ENCODE data around the gene KCNG2.

The KCNG2 gene

GRCh38 chr18:79787527-79787864 lies 10.2 kb upstream of the KCNG2 start:
- H4K20me1 ChIP-seq (ENCODE audit: low read depth, low read length): no peaks in the 10 kb centered on the region
- H3K9me2 ChIP-seq (replicated peaks; ENCODE audit: insufficient read depth, low read length): no peaks in the 10 kb centered on the region
- H3F3A ChIP-seq (ENCODE audit: insufficient read depth): no peaks in the 10 kb centered on the region
- H3K9ac ChIP-seq (ENCODE audit: low read length): no peak overlapping the region
- no peaks in the 10 kb centered on the region for H3K36me3 ChIP-seq (ENCODE audit: low read length)
- no peak overlapping the region for H3K4me3 ChIP-seq (ENCODE audit: insufficient read depth, low read length, poor library complexity, severe bottlenecking)
- no peaks in the 10 kb centered on the region for H3K79me2 ChIP-seq (ENCODE audit: insufficient read depth, low read length)
- TF ChIP-seq EZH2phosphoT487 (conservative IDR thresholded peaks at IDR 0.05; ENCODE audit: low read length): no peak
- no peak for TF ChIP-seq CTCF (IDR thresholded peaks at IDR 0.05; ENCODE audit: insufficient read depth, low read length, poor library complexity, severe bottlenecking)
- H3K9me3 ChIP-seq (ENCODE audit: insufficient read depth, low read length): no peaks in the 10 kb centered on the region
- H2AFZ ChIP-seq (ENCODE audit: low read depth, low read length, severe bottlenecking): no peak overlapping the region
- H3K27me3 ChIP-seq (ENCODE audit: low read length): no peaks in the 10 kb centered on the region
- H3K27ac ChIP-seq (ENCODE audit: low read depth, low read length): no peak overlapping the region
- no peak overlapping the region for H3K4me2 ChIP-seq (ENCODE audit: low read depth, low read length, poor library complexity, severe bottlenecking)

GRCh38 chr18:79787865-79788733 lies 9.6 kb upstream of the KCNG2 start:
- H3K9ac ChIP-seq (ENCODE audit: low read length): no peak overlapping the region
- no peaks in the 10 kb centered on the region for H3K9me3 ChIP-seq (ENCODE audit: insufficient read depth, low read length)
- no peak overlapping the region for H3K27ac ChIP-seq (ENCODE audit: low read depth, low read length)
- no peaks in the 10 kb centered on the region for H3K79me2 ChIP-seq (ENCODE audit: insufficient read depth, low read length)
- no peak overlapping the region for H3K4me2 ChIP-seq (ENCODE audit: low read depth, low read length, poor library complexity, severe bottlenecking)
- no peaks in the 10 kb centered on the region for H3F3A ChIP-seq (ENCODE audit: insufficient read depth)
- H3K27me3 ChIP-seq (ENCODE audit: low read length): no peaks in the 10 kb centered on the region
- no peaks in the 10 kb centered on the region for H4K20me1 ChIP-seq (ENCODE audit: low read depth, low read length)
- no peaks in the 10 kb centered on the region for H3K9me2 ChIP-seq (replicated peaks; ENCODE audit: insufficient read depth, low read length)
- no peak overlapping the region for H3K4me3 ChIP-seq (ENCODE audit: insufficient read depth, low read length, poor library complexity, severe bottlenecking)
- TF ChIP-seq CTCF (IDR thresholded peaks at IDR 0.05; ENCODE audit: insufficient read depth, low read length, poor library complexity, severe bottlenecking) (no peak), EZH2phosphoT487 (conservative IDR thresholded peaks at IDR 0.05; ENCODE audit: low read length) (no peak)
- no peaks in the 10 kb centered on the region for H3K36me3 ChIP-seq (ENCODE audit: low read length)
- H2AFZ ChIP-seq (ENCODE audit: low read depth, low read length, severe bottlenecking): no peak overlapping the region

- H3K9me2 ChIP-seq (replicated peaks; ENCODE audit: insufficient read depth, low read length): no peaks in the 10 kb centered on the region
- no peaks in the 10 kb centered on the region for H3F3A ChIP-seq (ENCODE audit: insufficient read depth)
- H3K4me2 ChIP-seq (ENCODE audit: low read depth, low read length, poor library complexity, severe bottlenecking): no peak overlapping the region
- H3K27ac ChIP-seq (ENCODE audit: low read depth, low read length): no peak overlapping the region
- no peak overlapping the region for H3K4me3 ChIP-seq (ENCODE audit: insufficient read depth, low read length, poor library complexity, severe bottlenecking)
- no peaks in the 10 kb centered on the region for H3K9me3 ChIP-seq (ENCODE audit: insufficient read depth, low read length)
- H3K79me2 ChIP-seq (ENCODE audit: insufficient read depth, low read length): no peaks in the 10 kb centered on the region
- H3K36me3 ChIP-seq (ENCODE audit: low read length): no peaks in the 10 kb centered on the region
- H4K20me1 ChIP-seq (ENCODE audit: low read depth, low read length): no peaks in the 10 kb centered on the region
- H2AFZ ChIP-seq (ENCODE audit: low read depth, low read length, severe bottlenecking): no peak overlapping the region
- TF ChIP-seq CTCF (IDR thresholded peaks at IDR 0.05; ENCODE audit: insufficient read depth, low read length, poor library complexity, severe bottlenecking) (no peak), EZH2phosphoT487 (conservative IDR thresholded peaks at IDR 0.05; ENCODE audit: low read length) (no peak)
- no peak overlapping the region for H3K9ac ChIP-seq (ENCODE audit: low read length)
- no peaks in the 10 kb centered on the region for H3K27me3 ChIP-seq (ENCODE audit: low read length)
Observed at GRCh38 chr18:79788734-79789085, 9.0 kb upstream of the KCNG2 start.

All from SU-DHL-6 (cell line).